ENCODE data around the gene CHM.
"Not testable (repeated sequence)": the region's sequence is repeated elsewhere in the genome, so short reads cannot be mapped to it uniquely, and the experiment has no call there.

The CHM gene

DNA sequence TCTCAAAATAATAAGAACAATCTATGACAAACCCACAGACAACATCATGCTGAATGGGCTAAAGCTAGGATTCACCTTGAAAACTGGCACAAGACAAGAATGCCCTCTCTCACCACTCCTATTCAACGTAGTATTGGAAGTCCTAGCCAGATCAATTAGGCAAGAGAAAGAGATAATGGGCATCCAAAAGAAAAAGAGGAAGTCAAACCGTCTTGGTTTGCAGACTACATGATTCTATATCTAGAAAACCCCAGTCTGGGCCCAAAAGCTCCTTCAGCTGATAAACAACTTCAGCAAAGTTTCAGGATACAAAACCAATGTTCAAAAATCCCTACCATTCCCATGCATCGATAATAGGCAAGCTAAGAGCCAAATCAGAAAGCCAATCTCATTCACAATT lies 59.0 kb downstream of the CHM start:
- H3K27me3 ChIP-seq = no peaks in the 10 kb centered on the region
- no peaks in the 10 kb centered on the region for H3K9me3 ChIP-seq
- no peaks in the 10 kb centered on the region for H3K36me3 ChIP-seq
- no peak overlapping the region for H3K4me3 ChIP-seq (ENCODE audit: low read depth in 1 of 2, low read length in 1 of 2)
- H3K27ac ChIP-seq = no peak overlapping the region
- TF ChIP-seq, protein P1, sequence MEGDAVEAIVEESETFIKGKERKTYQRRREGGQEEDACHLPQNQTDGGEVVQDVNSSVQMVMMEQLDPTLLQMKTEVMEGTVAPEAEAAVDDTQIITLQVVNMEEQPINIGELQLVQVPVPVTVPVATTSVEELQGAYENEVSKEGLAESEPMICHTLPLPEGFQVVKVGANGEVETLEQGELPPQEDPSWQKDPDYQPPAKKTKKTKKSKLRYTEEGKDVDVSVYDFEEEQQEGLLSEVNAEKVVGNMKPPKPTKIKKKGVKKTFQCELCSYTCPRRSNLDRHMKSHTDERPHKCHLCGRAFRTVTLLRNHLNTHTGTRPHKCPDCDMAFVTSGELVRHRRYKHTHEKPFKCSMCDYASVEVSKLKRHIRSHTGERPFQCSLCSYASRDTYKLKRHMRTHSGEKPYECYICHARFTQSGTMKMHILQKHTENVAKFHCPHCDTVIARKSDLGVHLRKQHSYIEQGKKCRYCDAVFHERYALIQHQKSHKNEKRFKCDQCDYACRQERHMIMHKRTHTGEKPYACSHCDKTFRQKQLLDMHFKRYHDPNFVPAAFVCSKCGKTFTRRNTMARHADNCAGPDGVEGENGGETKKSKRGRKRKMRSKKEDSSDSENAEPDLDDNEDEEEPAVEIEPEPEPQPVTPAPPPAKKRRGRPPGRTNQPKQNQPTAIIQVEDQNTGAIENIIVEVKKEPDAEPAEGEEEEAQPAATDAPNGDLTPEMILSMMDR (IDR thresholded peaks at IDR 0.05) = no peak
- H3K4me1 ChIP-seq (ENCODE audit: control insufficient read depth in 1 of 2, insufficient read depth in 1 of 2, low read depth in 1 of 2, low read length in 1 of 2) = no peaks in the 10 kb centered on the region

DNA sequence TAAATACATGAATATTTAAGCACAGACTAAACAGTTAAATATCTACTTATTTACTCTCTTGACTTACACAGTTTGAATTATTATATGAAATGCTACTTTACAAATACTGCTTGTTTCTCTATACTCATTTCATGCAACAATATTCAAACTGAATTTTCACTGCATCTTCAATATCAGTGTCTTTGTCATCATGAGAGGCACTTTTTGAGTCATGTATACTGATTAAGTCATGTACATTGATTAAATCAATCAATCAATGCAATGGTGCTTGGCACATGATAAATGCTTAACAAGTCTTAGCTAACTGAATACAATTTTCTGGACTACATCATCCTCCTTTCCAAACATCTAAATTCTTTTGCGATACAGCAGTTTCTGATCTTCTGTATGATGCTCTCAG lies 67.1 kb downstream of the CHM start:
- H3K4me3 ChIP-seq (ENCODE audit: low read depth in 1 of 2, low read length in 1 of 2) = no peak overlapping the region
- no peaks in the 10 kb centered on the region for H3K9me3 ChIP-seq
- TF ChIP-seq, protein P1 (IDR thresholded peaks at IDR 0.05) = no peak
- no peaks in the 10 kb centered on the region for H3K27me3 ChIP-seq
- peaks cover 4% of the 10 kb centered on the region for H3K36me3 ChIP-seq
- no peaks in the 10 kb centered on the region for H3K4me1 ChIP-seq (ENCODE audit: control insufficient read depth in 1 of 2, insufficient read depth in 1 of 2, low read depth in 1 of 2, low read length in 1 of 2)
- no peak overlapping the region for H3K27ac ChIP-seq

DNA sequence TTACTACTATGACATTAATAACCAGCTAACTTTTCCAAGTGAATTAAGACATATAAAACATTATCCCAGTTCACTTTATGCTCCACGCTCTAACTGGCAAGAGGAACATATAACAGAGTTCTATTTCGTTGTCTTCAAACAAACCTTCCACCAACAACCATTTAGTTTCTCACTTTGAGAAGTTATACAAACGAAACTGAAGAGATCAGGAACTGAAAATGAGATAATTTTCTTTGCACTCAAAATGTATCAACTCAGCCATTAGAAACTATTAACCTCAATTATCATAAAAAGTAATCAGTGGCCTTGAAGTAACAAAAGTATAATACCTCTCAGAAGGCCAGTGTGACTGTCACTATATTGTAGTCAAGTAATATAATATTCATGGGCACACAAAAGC lies 70.1 kb downstream of the CHM start:
- peaks cover 4% of the 10 kb centered on the region for H3K36me3 ChIP-seq
- TF ChIP-seq, protein P1 (IDR thresholded peaks at IDR 0.05) = no peak
- H3K4me1 ChIP-seq (ENCODE audit: control insufficient read depth in 1 of 2, insufficient read depth in 1 of 2, low read depth in 1 of 2, low read length in 1 of 2) = no peaks in the 10 kb centered on the region
- no peaks in the 10 kb centered on the region for H3K27me3 ChIP-seq
- no peaks in the 10 kb centered on the region for H3K9me3 ChIP-seq
- no peak overlapping the region for H3K4me3 ChIP-seq (ENCODE audit: low read depth in 1 of 2, low read length in 1 of 2)
- no peak overlapping the region for H3K27ac ChIP-seq

DNA sequence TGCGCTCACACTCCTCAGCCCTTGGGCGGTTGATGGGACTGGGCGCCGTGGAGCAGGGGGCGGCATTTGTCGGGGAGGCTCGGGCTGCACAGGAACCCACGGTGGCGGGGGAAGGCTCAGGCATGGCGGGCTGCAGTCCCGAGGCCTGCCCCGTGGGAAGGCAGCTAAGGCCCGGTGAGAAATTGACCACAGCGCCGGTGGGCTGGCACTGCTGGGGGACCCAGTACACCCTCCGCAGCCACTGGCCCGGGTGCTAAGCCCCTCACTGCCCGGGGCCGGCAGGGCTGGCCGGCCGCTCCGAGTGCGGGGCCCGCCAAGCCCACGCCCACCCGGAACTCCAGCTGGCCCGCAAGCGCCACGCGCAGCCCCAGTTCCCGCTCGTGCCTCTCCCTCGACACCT lies 75.0 kb downstream of the CHM start:
- not testable (repeated sequence) for H3K4me1 ChIP-seq (ENCODE audit: control insufficient read depth in 1 of 2, insufficient read depth in 1 of 2, low read depth in 1 of 2, low read length in 1 of 2); H3K4me3 ChIP-seq (ENCODE audit: low read depth in 1 of 2, low read length in 1 of 2); H3K27me3 ChIP-seq; H3K9me3 ChIP-seq; H3K36me3 ChIP-seq; H3K27ac ChIP-seq

DNA sequence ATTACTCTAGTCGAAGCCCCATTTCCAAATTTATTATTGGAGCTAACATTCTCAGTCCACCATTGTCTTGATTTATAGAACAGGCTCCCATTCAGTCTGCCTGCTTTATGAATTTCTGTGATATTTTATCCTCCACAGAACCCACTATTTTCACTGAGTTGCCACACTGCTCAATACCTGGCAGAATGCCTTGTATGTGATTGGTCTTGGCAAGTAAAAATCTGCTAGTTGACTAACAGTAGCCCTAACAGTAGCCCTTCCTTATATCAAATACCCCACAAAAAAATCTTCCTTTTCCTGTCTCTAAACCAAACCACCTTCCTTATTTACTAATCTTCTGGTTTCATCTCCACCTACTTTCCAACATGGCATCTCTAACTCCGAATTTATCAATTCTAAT lies 82.6 kb downstream of the CHM start:
- H3K4me1 ChIP-seq (ENCODE audit: control insufficient read depth in 1 of 2, insufficient read depth in 1 of 2, low read depth in 1 of 2, low read length in 1 of 2) = no peaks in the 10 kb centered on the region
- TF ChIP-seq, protein P1 (IDR thresholded peaks at IDR 0.05) = no peak
- no peaks in the 10 kb centered on the region for H3K27me3 ChIP-seq
- no peaks in the 10 kb centered on the region for H3K9me3 ChIP-seq
- no peak overlapping the region for H3K4me3 ChIP-seq (ENCODE audit: low read depth in 1 of 2, low read length in 1 of 2)
- H3K27ac ChIP-seq = no peak overlapping the region
- H3K36me3 ChIP-seq = no peaks in the 10 kb centered on the region

DNA sequence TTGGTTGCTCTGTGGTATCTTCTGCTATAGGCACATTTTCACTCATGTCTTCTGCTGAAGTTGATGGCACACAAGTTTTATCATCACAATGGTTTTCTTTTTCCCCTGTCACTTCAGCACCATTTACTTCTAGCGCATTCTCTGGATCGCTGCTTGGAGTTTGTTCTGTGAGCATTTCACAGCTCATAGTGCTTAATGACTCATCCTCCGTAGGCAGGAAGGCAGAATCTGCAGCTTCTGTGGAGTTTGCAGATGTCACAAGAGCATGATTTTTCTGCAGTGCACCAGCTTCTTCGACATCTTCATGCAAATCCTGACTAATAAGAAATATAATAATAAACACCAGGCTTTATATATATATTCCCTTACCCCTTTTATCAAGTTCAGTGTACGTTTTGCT lies 83.6 kb downstream of the CHM start:
- no peak overlapping the region for H3K4me3 ChIP-seq (ENCODE audit: low read depth in 1 of 2, low read length in 1 of 2)
- no peaks in the 10 kb centered on the region for H3K36me3 ChIP-seq
- no peaks in the 10 kb centered on the region for H3K27me3 ChIP-seq
- no peaks in the 10 kb centered on the region for H3K9me3 ChIP-seq
- TF ChIP-seq, protein P1 (IDR thresholded peaks at IDR 0.05) = no peak
- no peaks in the 10 kb centered on the region for H3K4me1 ChIP-seq (ENCODE audit: control insufficient read depth in 1 of 2, insufficient read depth in 1 of 2, low read depth in 1 of 2, low read length in 1 of 2)
- no peak overlapping the region for H3K27ac ChIP-seq
